ENCODE results near the gene MAP4K4. TPM values are rescaled to one million over a fixed set of nuclear protein-coding genes. Genes with fewer than 3 reads are reported as not detected.

MAP4K4 gene
- polyA plus RNA-seq, 3 donors = 5.3 to 66.9 (median 8.7) TPM

- no peaks in the 10 kb centered on the region for H3K9me3 Mint-ChIP-seq
- no peaks in the 10 kb centered on the region for H3K9me3 ChIP-seq (replicated peaks in 1 of 2; ENCODE audit: control insufficient read depth in 1 of 2, insufficient read depth in 1 of 2, low read length in 2 of 2)
- H3K4me1 ChIP-seq (ENCODE audit: control insufficient read depth in 1 of 2, insufficient read depth in 2 of 2, low read length in 2 of 2) = no peaks in the 10 kb centered on the region
- H3K79me2 ChIP-seq (ENCODE audit: insufficient read depth, low read length) = no peaks in the 10 kb centered on the region
- H3K4me3 ChIP-seq (replicated peaks in 1 of 3; ENCODE audit: low read depth in 2 of 3, low read length in 3 of 3) = no peak overlapping the region
- intact Hi-C loops (cut with micrococcal nuclease) = no loop called here
- H3K9ac ChIP-seq (ENCODE audit: insufficient read depth, low read length, poor library complexity, severe bottlenecking) = no peak overlapping the region
- no peak overlapping the region for H3K4me3 Mint-ChIP-seq
- peaks cover 4% of the 10 kb centered on the region for H3K4me1 Mint-ChIP-seq
- H3K36me3 Mint-ChIP-seq = peaks cover 85 to 95% of the 10 kb centered on the region in 2 donors
- H3K4me2 ChIP-seq (replicated peaks; ENCODE audit: extremely low read depth, low read length, poor library complexity, severe bottlenecking) = no peak overlapping the region
- WGBS (ENCODE audit: insufficient coverage) = 78% methylated on average over 3 of the region's 4 CpGs
- peak overlapping the region in 1 of 7 donors; percentile 51 for H3K27ac Mint-ChIP-seq
- no peaks in the 10 kb centered on the region for H3K27me3 Mint-ChIP-seq (ENCODE audit: low read depth in 3 of 3)
- no peak overlapping the region for H2AFZ ChIP-seq (ENCODE audit: insufficient read depth, low read depth, low read length, poor library complexity, severe bottlenecking)
- no peak for DNase-seq
- no peak overlapping the region for H3K27ac ChIP-seq (ENCODE audit: low read depth in 1 of 2, low read length in 2 of 2)
- H3K27me3 ChIP-seq (ENCODE audit: control insufficient read depth in 2 of 2, insufficient read depth in 2 of 2, low read length in 2 of 2) = no peaks in the 10 kb centered on the region
- no peak for TF ChIP-seq CTCF (IDR thresholded peaks at IDR 0.05)
- peaks cover 61% of the 10 kb centered on the region for H4K20me1 ChIP-seq (ENCODE audit: insufficient read depth, low read length)
- peaks cover 85 to 100% of the 10 kb centered on the region in 2 donors for H3K36me3 ChIP-seq (replicated peaks in 1 of 2; ENCODE audit: control insufficient read depth in 1 of 2, insufficient read depth in 2 of 2, low read length in 2 of 2)
These were observed 161.4 kb downstream of the MAP4K4 start for GRCh38 chr2:101858910-101859309.

GRCh38 chr2:101859604-101860003 is 162.1 kb downstream of the MAP4K4 start:
- WGBS (ENCODE audit: insufficient coverage) = 96% methylated on average over 12 of the region's 16 CpGs
- H3K27ac Mint-ChIP-seq = no peak overlapping the region
- intact Hi-C loops (cut with micrococcal nuclease) = no loop called here

More at GRCh38 chr2:101859604-101860003, 162.1 kb downstream of the MAP4K4 start:
- H3K4me3 Mint-ChIP-seq = no peak overlapping the region
- no peak overlapping the region for H3K4me2 ChIP-seq (replicated peaks; ENCODE audit: extremely low read depth, low read length, poor library complexity, severe bottlenecking)
- H3K9me3 Mint-ChIP-seq = no peaks in the 10 kb centered on the region
- no peaks in the 10 kb centered on the region for H3K79me2 ChIP-seq (ENCODE audit: insufficient read depth, low read length)
- H3K36me3 Mint-ChIP-seq = peaks cover 82 to 94% of the 10 kb centered on the region in 2 donors
- no peak overlapping the region for H3K27ac ChIP-seq (ENCODE audit: low read depth in 1 of 2, low read length in 2 of 2)
- H3K9ac ChIP-seq (ENCODE audit: insufficient read depth, low read length, poor library complexity, severe bottlenecking) = no peak overlapping the region
- H3K4me3 ChIP-seq (replicated peaks in 1 of 3; ENCODE audit: low read depth in 2 of 3, low read length in 3 of 3) = no peak overlapping the region
- peaks cover 4% of the 10 kb centered on the region for H3K4me1 Mint-ChIP-seq
- DNase-seq = no peak
- peaks cover 56% of the 10 kb centered on the region for H4K20me1 ChIP-seq (ENCODE audit: insufficient read depth, low read length)
- no peaks in the 10 kb centered on the region for H3K4me1 ChIP-seq (ENCODE audit: control insufficient read depth in 1 of 2, insufficient read depth in 2 of 2, low read length in 2 of 2)
- H3K27me3 Mint-ChIP-seq (ENCODE audit: low read depth in 3 of 3) = no peaks in the 10 kb centered on the region
- TF ChIP-seq CTCF (IDR thresholded peaks at IDR 0.05) = no peak
- no peaks in the 10 kb centered on the region for H3K27me3 ChIP-seq (ENCODE audit: control insufficient read depth in 2 of 2, insufficient read depth in 2 of 2, low read length in 2 of 2)
- H3K36me3 ChIP-seq (replicated peaks in 1 of 2; ENCODE audit: control insufficient read depth in 1 of 2, insufficient read depth in 2 of 2, low read length in 2 of 2) = peaks cover 89 to 100% of the 10 kb centered on the region in 2 donors
- H2AFZ ChIP-seq (ENCODE audit: insufficient read depth, low read depth, low read length, poor library complexity, severe bottlenecking) = no peak overlapping the region
- H3K9me3 ChIP-seq (replicated peaks in 1 of 2; ENCODE audit: control insufficient read depth in 1 of 2, insufficient read depth in 1 of 2, low read length in 2 of 2) = no peaks in the 10 kb centered on the region
